GM18508 (cell line): ENCODE data around the gene AKR1A1.
"Not testable (repeated sequence)": the region's sequence is repeated elsewhere in the genome, so short reads cannot be mapped to it uniquely, and the experiment has no call there.

Experiments
- ATAC-seq: cut with Tn5 transposase; IDR thresholded peaks from one replicate; pipeline ENCODE4 v1.9.1; 2021; ENCODE audit warnings: moderate number of reproducible peaks; ENCODE audit not compliant: insufficient read depth, unreplicated experiment

AKR1A1 gene

DNA sequence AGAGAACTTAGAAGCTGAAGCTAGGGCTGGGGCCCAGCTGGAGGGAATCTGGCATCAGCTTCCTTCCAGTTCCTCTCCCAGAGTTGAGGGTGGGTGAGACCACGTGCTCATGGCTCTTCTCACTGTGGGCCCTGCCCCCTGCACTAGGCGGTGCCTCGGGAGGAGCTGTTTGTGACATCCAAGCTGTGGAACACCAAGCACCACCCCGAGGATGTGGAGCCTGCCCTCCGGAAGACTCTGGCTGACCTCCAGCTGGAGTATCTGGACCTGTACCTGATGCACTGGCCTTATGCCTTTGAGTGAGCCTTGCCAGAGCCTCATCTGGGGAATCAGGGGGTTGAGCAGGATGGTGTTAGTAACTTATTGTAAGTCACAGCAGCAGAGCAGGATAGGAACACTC is 16.1 kb downstream of the AKR1A1 start:
- ATAC-seq, result no peak

DNA sequence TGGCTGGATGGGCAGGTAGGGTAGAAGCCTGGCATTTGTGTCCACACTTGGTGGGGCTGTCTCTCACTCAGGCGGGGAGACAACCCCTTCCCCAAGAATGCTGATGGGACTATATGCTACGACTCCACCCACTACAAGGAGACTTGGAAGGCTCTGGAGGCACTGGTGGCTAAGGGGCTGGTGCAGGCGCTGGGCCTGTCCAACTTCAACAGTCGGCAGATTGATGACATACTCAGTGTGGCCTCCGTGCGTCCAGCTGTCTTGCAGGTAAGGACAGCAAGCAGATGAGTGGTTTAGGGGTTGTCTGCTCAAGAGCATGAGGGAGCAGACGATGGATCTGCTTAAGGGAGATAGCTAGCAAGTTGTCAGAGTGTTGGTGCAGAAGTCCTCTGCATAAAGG is 17.3 kb downstream of the AKR1A1 start:
- no peak for ATAC-seq

DNA sequence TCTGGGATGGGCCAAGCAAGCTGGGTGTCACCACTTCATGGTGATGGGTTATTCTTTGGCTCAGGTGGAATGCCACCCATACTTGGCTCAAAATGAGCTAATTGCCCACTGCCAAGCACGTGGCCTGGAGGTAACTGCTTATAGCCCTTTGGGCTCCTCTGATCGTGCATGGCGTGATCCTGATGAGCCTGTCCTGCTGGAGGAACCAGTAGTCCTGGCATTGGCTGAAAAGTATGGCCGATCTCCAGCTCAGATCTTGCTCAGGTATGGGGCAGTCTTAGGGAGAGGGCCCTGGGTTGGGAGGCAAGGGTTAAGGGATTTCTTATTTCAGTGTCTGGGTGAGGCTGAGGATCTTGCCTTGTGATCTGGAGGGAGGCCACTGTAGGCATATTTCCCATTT is 17.8 kb downstream of the AKR1A1 start:
- no peak for ATAC-seq

DNA sequence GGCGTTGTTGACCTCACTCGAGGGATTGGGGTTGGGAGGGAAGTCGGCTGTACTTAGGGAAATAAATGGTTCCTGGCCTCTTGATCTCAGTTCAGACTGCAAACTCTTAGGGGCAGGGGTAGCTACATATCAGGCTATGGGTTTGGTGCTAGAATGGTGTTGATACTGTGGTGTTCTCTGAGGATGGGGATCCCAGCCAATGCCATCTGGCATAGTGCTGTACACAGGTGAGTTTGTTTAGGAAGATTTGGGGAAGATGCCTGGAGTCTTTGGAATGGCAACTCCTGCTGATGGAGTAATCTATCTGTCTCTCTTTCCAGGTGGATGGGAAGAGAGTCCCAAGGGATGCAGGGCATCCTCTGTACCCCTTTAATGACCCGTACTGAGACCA is 18.9 kb downstream of the AKR1A1 start:
- no peak for ATAC-seq

DNA sequence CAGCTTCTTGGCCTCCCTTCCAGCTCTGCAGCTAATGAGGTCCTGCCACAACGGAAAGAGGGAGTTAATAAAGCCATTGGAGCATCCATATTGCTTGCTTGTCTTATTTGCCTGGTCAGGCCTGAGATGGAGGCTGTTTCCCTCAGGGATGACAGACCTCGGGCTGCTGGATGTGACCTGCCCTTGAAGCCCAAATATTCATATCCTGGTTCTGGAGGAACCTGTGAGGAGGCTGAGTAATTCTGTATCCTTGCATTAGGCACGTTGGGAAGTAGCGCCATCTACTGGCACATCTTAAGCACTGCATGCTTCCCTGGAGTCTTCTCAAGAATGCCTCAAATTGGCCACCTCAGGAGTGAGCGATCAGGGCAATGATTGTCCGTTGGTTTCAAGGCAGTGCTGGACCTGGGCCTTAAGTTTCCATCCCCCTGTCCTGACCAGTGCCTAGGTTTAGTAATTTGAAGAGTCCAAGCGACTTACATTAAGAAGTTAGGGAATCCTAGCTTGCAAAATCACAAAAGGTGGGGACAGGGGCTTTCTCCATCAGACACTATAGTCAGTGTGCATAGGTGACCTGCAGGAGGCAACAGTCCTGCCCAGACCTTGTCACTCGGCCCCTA is 19.4 kb downstream of the AKR1A1 start:
- no peak for ATAC-seq

DNA sequence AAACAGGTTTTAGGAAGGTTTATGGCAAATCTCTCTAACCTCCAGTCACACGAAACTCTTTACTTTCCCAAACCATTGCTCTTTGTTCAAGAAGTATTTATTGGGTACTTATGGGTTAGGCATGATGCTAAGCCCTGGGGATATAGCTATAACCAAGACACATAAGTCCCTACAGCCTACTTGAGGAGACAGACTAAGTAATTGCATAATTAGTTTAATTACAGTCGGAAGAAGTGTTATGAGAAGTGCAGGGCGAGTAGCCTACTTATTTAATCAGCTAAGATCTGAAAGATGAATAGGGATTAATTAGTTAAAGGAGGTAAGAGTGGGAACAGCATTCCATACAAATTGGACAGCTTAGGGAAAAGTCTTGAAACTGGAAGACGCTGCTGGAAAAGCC is 20.0 kb downstream of the AKR1A1 start:
- ATAC-seq, result no peak

DNA sequence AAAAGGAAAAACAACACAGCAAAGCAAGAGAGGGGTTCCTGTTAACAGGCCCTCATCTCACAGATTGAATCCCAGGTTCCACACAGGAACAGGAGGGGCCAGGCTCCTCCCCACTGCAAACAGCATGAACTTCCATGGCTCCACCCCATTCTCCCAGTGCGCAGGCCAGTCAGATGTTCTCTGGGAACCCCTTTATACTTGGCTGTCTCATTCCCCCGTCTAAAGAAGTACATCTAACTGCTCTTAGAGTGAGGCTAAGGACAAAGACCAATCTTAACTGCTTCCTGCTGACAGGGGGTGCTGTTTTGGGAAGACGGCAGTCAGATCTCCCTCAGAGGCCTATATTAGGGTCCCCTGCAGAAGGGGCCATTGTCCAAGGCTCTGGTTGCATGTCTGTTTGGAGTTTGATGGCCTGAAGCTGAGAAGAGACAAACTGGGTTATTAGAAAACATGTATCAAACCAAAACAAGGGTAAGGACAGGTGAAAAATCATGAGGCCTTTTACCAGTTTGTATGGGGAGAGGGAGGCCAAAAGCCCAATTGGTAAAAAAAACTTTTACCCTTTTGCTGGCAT is 22.7 kb downstream of the AKR1A1 start:
- no peak for ATAC-seq

DNA sequence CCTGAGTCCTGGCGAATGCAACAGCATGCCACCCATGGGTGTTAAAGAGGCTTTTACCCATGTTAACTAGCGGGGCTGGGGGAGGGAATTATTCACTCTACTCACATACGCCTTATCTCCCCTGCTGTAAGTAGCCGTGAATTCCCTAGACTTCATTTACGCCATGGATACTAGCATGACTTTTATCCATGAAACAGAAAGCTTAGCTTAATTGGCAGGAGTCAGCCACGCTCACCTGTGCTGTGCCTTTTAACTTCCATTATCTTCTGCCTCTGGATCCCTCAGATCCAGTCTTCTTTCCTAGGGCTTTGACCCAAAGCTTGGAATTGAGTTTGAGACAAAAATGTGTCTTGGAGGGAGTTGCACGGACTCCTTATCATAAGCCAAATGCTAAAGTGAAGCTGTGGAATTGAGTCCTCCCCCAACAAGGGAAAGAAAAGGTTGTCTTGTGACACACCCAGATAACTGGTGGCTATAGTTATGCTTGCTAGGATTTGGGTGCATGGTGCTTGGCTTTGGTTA is 23.5 kb downstream of the AKR1A1 start:
- no peak for ATAC-seq

DNA sequence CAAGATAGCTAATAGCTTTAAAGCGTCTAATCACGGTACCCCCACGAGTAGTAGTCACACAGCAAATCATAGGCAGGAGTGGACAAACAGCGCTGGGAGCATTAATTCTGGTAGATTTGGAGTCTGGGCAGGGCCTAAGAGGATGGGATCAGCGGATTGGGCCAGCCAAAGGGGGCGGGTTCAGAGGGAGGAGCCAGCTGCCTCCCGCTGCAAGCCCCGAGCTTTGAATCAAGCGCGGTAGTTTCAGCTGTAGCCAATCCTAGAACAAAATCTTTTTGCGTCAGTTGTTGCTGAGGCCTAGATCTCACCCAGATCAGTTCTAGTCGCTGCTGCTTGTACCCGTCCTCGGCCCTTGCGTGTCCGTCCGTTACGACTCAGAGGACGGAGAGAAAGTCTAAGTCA is 32.6 kb downstream of the AKR1A1 start:
- peak; percentile 63 for ATAC-seq

DNA sequence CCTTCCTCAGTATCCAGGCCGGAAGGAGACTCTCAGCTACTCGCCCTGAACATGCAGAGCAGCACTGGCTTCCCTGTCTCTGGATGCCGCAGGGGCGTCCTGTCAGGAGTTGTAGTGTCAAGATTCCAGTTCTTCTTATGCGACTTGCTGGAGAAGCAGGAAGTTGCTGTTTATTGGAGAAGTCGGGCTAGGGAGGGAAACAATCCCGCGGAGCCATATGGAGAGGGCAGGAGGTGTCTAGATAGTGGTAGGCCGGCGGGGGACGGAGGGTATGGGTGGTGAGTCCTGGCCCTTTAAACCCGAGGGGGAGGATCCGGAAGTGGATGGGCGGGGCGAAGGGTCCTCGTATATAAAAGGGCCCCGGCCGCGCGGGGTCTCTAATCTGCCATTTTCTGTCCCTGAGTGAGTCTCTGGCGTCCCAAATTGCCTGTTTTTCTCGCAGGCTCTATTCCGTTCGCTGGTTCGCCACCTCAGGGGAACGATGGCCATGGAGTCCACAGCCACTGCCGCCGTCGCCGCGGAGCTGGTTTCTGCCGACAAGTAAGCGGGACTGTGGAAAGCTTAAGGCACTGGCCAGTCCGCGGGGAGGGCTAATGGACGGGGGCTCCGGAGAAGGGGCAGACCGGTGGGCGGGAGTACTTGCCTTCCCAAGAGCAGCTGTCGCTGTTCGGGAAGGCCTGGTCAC is 33.2 kb downstream of the AKR1A1 start, which contains the start of gene NASP:
Gene NASP (plus strand): TSS at position 376 of the 685 bp plus-strand sequence. CDS start 106 bp downstream, at position 482.
- ATAC-seq, result peak; percentile 5

DNA sequence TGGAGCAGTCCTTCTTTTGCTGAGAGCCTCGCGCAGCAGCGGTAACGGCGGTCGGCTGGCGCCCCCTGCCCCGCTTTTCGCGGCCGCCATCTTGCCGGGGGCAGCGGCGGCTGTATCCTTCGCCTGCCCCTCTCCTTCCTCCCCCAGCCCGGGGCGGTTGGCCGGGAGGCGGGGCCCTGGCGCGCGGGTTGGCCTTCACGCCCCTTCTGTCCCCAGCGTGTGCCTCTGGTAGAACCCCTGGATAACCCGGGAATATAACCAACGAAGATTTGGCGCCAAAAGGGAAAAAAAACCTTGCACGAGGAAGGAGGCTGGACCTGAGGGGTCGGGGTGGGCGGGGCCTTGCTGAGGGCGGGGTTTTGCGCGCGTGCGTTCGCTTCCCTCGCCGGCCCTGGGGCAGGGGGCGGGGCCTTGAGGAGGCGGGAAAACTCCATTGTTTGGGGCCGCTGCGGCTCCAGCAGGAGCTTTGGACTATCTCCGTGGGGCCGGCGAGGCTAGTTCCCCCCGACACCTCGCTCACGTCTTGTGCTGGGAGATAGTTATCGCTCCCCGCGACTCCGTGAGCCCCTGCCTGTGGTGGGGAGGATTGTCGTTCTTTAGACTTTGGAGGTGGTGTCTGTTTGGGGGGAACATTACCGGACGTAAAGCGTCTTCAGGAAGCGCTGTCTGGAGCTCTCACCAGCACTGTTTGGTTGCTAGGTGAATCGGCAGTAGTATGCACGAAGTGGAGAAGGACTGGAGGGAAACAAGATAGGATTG is 33.9 kb downstream of the AKR1A1 start:
- peak; percentile 7 for ATAC-seq

DNA sequence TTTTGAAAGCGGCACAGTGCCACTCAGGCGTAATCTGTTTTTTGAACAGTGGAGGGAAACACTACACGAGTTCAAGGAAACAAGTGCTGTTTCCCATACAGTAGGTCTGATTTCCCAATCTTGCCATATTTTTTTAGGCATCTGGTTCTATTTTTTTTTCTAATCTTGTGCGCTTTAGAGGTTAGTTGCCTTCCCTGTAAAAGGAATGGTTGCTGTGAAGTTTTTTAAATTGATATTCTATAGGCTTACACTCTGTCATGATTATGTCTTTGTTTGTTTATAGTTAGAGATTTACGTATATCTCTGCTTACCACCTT is 34.4 kb downstream of the AKR1A1 start:
- no peak for ATAC-seq

DNA sequence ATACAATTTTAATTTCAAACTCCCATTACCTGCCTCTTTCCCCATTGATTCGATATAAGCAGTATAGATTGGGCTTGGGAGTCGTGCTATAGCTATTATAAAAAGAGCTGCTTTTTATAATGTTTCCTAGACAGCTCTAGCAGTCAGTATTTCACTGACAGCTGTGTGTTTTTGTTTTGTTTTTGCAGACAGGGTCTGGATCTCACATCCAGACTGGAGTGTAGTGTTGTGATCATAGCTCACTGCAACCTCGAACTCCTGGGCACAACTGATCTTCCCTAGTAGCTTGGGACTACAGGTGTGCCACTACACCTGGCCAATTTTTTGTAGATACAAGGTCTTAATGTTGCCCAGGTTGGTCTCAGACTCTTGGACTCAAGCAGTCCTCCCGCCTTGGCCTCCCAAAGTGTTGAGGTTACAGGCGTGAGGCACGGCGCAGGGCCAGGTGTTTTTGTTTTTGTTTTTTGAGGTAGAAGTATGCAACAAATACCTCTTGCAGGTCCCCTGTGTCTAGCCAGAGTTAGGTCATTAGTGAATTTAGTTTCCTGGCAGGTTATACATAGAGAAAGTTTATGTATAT is 35.0 kb downstream of the AKR1A1 start:
- no peak for ATAC-seq

DNA sequence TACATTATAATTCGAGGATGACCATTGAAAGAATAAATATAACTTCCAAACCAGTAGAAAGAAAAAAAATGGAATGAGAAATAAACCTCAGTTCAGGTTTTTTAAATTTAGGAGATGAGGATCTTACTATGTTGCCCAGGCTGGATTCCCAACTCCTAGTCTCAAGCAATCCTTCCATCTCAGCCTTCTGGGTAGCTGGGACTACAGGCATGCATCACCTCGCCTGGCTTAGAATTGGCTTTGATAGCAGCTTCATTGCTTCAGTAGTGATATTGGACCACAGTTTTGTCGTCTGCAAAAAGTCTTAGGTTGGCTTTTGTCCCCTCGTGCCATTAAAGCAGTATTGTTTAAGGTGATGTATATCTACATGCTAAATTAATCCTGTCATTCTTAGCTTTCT is 36.1 kb downstream of the AKR1A1 start:
- ATAC-seq, result no peak

DNA sequence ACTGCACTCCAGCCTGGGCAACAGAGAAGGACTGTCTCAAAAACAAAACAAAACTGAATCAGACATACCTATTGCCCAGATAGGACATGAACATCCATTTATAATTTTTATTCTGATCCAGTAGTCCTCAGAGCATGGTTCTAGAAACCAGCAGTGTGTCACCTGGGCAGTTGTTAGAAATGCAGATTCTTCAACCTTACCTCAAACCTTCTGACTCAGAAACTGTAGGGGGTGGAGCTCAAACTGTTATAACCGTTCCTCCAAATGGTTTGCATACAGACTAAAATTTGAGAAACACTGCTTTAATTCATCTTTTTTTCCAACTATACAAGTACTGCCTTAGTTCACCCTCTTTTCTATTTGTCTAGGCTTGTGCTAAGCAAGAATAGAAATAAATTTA is 39.2 kb downstream of the AKR1A1 start:
- no peak for ATAC-seq

DNA sequence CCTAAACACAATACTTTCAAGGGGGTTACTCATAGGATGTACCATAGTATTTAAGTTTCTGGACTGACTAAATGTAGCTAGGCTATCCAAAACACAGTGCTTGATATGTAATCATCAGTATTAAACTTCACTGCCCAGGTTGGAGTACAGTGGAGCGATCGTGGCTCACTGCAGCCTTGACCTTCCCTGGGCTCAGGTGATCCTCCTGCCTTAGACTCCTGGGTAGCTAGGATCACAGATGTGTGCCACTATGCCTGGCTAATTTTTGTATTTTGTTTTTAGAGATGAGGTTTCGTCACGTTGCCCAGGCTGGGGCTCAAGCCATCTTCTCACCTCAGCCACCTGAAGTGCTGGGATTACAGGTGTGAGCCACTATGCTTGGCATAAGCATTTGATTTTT is 43.8 kb downstream of the AKR1A1 start:
- no peak for ATAC-seq

DNA sequence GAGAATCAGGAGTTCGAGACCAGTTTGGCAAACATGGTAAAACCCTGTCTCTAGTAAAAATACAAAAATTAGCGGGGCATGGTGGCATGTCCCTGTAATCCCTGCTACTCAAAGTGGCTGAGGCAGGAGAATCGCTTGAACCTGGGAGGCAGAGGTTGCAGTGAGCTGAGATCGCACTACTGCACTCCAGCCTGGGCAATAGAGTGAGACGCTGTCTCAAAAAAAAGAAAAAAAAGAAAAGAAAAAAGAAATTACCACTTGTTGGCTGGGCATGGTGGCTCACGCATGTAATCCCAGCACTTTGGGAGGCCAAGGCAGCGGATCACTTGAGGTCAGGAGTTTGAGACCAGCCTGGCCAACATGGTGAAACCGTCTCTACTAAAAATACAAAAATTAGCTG is 46.1 kb downstream of the AKR1A1 start:
- ATAC-seq, result not testable (repeated sequence)

DNA sequence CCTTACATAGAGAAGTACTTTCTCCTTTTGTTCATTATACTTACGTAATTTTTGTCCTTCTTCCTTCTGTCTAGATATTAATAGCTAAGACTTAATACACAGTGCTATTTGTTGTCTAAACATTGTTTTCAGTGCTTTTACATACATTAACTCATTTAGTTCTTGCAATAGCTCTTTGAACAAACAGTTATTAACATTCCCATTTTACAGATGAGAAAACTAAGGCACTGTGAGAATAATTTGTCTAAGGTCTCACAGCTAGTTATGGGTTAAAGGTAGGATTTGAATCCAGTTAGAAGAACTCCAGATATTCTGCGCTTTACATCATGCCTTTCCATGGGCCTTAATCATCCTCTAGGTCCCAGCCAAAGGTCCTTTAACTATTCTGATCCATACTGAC is 53.6 kb downstream of the AKR1A1 start:
- no peak for ATAC-seq

DNA sequence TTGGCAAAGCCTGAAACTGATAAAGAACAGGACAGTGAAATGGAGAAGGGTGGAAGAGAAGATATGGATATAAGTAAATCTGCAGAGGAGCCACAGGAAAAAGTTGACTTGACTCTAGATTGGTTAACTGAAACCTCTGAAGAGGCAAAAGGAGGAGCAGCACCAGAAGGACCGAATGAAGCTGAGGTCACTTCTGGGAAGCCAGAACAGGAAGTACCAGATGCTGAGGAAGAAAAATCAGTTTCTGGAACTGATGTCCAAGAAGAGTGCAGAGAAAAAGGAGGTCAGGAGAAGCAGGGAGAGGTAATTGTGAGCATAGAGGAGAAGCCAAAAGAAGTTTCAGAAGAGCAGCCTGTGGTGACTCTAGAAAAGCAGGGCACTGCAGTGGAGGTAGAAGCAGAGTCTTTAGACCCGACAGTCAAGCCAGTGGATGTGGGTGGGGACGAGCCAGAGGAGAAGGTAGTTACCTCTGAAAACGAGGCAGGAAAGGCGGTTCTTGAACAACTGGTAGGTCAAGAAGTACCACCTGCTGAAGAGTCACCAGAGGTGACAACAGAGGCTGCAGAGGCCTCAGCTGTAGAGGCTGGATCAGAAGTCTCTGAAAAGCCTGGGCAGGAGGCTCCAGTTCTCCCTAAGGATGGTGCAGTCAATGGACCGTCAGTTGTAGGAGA is 56.9 kb downstream of the AKR1A1 start:
- ATAC-seq, result no peak
